Lower lobe of right lung (tissue), 2 donors: ENCODE data around the gene INPP5K. TPM values are rescaled to one million over a fixed set of nuclear protein-coding genes. Genes with fewer than 3 reads are reported as not detected.

Source experiments
- ATAC-seq, 2 donors: fragments of 200-7000 bp; cut with Tn5 transposase; one replicate each; pipeline ENCODE4 v1.9.1; 2020 to 2022; ENCODE audit warnings: mild to moderate bottlenecking in 2 of 2, moderate library complexity in 2 of 2
- DNase-seq: peaks from one replicate; pipeline ENCODE4 v3.0.0-alpha.2; 2020
- H3K27ac ChIP-seq: fragments of 200-600 bp; one replicate; pipeline ENCODE4 v1.8.0; 2022
- H3K27me3 ChIP-seq: fragments of 200-600 bp; one replicate; pipeline ENCODE4 v1.8.0; 2022; ENCODE audit warnings: low read depth
- H3K36me3 ChIP-seq: fragments of 200-600 bp; one replicate; pipeline ENCODE4 v1.8.0; 2022; ENCODE audit warnings: mild to moderate bottlenecking
- H3K4me1 ChIP-seq: fragments of 200-600 bp; one replicate; pipeline ENCODE4 v1.8.0; 2022
- H3K4me3 ChIP-seq: fragments of 200-600 bp; one replicate; pipeline ENCODE4 v1.8.0; 2022; ENCODE audit warnings: mild to moderate bottlenecking
- H3K9me3 ChIP-seq: fragments of 200-600 bp; one replicate; pipeline ENCODE4 v1.8.0; 2022
- intact Hi-C: fragments of 100-400 bp; cut with DNase I; formaldehyde crosslinking; loops from one replicate; pipeline ENCODE4 v1.11.0; 2022
- total RNA-seq: library from RNA; stranded (reverse); fragmentation: NEBNext Ultra II Directional; extraction: Animal tissue kit (Norgen Biotek cat#: 25700); gene quantifications from one replicate; pipeline ENCODE4 v1.2.1, GENCODE V29; 2021
- TF ChIP-seq, protein P1 (sequence below): fragments of 200-600 bp; IDR thresholded peaks from one replicate; pipeline ENCODE4 v1.8.0; 2022; ENCODE audit warnings: antibody characterized with exemption, mild to moderate bottlenecking
- donor health status: DM: no; HTN: yes; CAD: no; lungs with severe emphysema.

Gene INPP5K
- total RNA-seq, 1 donor from 2014 or later: 57.9 TPM

DNA sequence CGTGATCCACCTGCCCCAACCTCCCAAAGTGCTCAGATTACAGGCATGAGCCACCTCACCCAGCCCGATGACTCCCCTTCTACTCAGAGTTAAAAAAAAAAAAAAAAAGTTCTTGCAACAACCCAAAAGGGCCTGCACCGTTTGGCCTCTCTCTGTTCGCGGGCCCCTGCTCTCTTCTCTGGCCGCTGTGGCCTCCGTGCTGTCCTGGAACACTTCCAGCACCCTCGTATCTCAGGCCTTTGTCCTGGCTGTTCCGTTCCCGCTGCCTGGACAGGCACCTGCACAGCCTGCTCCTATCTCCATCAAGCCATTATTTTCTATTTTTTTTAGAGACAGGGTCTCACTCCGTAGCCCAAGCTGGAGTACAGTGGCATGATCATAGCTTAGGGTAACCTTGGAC lies 34.7 kb downstream of the INPP5K start:
- no peak for DNase-seq
- ATAC-seq: no peak
- H3K27ac ChIP-seq: no peak overlapping the region
- peaks cover 20% of the 10 kb centered on the region for H3K4me1 ChIP-seq
- intact Hi-C loops: no loop called here
- TF ChIP-seq, protein P1, sequence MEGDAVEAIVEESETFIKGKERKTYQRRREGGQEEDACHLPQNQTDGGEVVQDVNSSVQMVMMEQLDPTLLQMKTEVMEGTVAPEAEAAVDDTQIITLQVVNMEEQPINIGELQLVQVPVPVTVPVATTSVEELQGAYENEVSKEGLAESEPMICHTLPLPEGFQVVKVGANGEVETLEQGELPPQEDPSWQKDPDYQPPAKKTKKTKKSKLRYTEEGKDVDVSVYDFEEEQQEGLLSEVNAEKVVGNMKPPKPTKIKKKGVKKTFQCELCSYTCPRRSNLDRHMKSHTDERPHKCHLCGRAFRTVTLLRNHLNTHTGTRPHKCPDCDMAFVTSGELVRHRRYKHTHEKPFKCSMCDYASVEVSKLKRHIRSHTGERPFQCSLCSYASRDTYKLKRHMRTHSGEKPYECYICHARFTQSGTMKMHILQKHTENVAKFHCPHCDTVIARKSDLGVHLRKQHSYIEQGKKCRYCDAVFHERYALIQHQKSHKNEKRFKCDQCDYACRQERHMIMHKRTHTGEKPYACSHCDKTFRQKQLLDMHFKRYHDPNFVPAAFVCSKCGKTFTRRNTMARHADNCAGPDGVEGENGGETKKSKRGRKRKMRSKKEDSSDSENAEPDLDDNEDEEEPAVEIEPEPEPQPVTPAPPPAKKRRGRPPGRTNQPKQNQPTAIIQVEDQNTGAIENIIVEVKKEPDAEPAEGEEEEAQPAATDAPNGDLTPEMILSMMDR: no peak
- H3K9me3 ChIP-seq: no peaks in the 10 kb centered on the region
- no peak overlapping the region for H3K4me3 ChIP-seq
- peaks cover 72% of the 10 kb centered on the region for H3K36me3 ChIP-seq
- no peaks in the 10 kb centered on the region for H3K27me3 ChIP-seq

DNA sequence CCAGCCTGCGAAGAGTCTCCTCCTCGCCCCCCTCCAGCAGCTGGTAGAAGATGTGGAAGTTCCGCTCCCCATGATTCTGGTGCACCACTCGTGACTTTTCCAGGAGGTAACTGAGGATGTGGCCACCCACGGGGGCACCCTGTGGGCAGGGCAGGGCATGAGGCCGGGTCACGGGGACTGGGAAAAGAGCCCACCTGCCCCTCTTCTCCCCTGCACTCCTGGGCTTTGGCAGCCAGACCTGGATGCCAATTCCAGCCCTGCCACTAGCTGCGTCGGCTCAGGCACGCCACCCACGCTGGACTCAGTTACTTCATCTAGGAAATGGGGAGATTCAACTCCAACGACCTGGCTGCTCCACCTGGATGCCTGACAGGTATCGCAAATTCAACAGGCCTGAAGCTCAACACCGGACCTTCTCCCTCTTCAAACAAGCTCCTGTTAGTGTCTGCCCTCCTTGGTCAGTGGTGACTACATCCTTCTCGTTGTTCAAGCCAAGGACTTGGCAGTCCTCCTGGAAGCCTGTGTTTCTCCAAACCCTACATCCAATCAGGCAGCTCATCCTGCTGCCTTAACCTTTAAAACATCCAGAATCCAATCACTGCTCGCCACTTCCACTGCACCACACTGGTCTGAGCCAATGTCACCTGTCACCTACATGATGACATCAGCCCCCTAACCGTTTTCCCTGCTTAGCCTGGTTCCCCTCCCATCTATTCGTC lies 35.5 kb downstream of the INPP5K start:
- ATAC-seq (no peak), DNase-seq (no peak)
- H3K27ac ChIP-seq: no peak overlapping the region
- no peaks in the 10 kb centered on the region for H3K27me3 ChIP-seq
- intact Hi-C loops: no loop called here
- no peaks in the 10 kb centered on the region for H3K9me3 ChIP-seq
- H3K4me3 ChIP-seq: no peak overlapping the region
- H3K36me3 ChIP-seq: peaks cover 81% of the 10 kb centered on the region
- peaks cover 21% of the 10 kb centered on the region for H3K4me1 ChIP-seq
- TF ChIP-seq, protein P1: no peak

DNA sequence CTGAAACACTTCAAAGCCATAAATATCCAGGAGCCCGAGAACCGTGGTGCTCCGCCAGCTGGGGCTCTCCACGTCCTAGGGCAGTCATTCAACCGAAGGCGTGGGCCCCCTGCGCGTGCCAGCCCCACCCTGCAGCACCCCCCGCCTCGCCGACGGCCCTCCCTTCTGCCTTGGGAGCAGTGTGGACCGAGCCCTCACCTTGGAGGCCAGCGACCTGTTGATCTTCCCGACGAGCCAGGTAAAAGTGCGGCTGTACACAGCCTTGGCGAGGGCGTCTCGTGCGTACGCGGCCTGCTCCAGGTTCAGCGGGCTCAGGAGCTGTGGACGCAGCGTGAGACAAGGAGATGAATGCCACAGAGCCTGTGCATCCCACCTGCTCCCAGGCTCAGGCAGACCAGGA lies 38.0 kb downstream of the INPP5K start:
- DNase-seq: no peak
- TF ChIP-seq, protein P1: no peak
- intact Hi-C loops: no loop called here
- H3K27me3 ChIP-seq: no peaks in the 10 kb centered on the region
- no peak for ATAC-seq
- peaks cover 17% of the 10 kb centered on the region for H3K4me1 ChIP-seq
- H3K36me3 ChIP-seq: peaks cover 97% of the 10 kb centered on the region
- H3K4me3 ChIP-seq: no peak overlapping the region
- no peaks in the 10 kb centered on the region for H3K9me3 ChIP-seq
- no peak overlapping the region for H3K27ac ChIP-seq

DNA sequence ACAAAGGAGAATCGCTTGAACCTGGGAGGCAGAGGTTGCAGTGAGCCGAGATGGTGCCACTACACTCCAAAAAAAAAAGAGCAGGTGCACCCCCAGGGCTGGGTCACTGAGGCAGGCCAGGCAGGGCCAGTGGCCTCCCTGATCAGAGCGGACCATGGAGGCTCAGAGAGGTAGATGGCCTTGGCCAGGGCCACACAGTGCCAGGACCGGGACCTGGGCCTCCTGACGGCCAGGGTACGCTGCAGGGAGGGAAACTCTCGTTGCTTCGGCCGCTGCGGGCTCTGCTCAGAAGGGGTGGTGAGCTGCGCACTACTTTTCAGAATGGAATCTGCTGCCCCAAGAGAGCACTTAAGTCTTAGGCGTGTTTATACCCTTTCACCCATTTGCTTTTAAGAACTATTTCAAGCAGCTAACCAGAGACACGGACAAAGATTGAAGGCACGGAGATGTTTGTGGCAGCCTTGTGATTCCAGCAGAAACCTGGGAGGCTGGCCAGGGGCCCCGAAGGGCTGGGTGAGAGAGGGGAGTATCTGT lies 41.0 kb downstream of the INPP5K start:
- peaks cover 99% of the 10 kb centered on the region for H3K36me3 ChIP-seq
- peaks cover 17% of the 10 kb centered on the region for H3K4me1 ChIP-seq
- no peaks in the 10 kb centered on the region for H3K9me3 ChIP-seq
- TF ChIP-seq, protein P1: no peak
- H3K27ac ChIP-seq: peak overlapping the region; percentile 11
- H3K27me3 ChIP-seq: no peaks in the 10 kb centered on the region
- ATAC-seq (peak; percentile 26 to 30), DNase-seq (no peak)
- intact Hi-C loops: no loop called here
- no peak overlapping the region for H3K4me3 ChIP-seq

DNA sequence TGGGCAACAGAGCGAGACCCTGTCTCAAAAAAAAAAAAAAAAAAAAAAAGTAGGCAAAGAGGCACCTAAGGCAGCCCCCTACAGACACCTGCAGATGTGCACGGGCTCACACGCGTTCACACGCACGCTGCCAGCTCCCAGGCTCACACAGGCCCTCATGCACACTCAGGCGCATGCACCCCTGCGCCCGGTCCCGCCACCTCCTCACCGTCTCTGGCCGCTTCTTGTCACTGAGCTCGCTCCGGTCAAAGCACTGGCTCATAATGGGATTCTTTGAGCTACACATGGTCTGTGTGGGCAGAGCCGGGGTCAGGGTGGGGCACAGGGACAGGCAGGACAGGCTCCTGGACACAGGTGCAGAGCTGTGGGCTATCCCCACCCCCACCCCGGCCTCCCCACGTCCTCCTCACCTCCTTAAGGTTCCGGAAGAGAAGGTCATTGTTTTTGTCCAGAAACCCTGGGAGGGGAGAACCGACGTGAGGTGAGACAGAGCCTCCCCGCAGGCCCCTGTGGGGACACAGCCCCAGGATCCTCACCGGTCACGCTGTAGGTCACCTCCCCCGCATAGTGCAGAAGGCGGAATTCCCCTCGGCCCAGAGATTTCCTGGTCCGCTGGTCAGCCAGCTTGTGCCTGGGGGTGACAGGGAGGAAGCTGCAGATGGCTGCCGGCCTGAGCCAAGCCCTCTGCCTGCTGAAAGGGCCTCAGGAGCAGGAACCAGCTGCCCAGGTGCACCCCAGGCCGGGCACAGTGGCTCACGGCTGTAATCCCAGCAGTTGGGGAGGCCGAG lies 41.8 kb downstream of the INPP5K start:
- TF ChIP-seq, protein P1: no peak
- no peaks in the 10 kb centered on the region for H3K27me3 ChIP-seq
- DNase-seq: no peak
- intact Hi-C loops: no loop called here
- H3K4me3 ChIP-seq: no peak overlapping the region
- H3K27ac ChIP-seq: no peak overlapping the region
- H3K36me3 ChIP-seq: peaks cover 99% of the 10 kb centered on the region
- peaks cover 17% of the 10 kb centered on the region for H3K4me1 ChIP-seq
- no peaks in the 10 kb centered on the region for H3K9me3 ChIP-seq
- ATAC-seq: peak; percentile 6 to 7
